GM18519 (cell line): Measurements from ENCODE around the gene AXL.

Source experiments
- ATAC-seq: cut with Tn5 transposase; IDR thresholded peaks from one replicate; pipeline ENCODE4 v1.9.1; 2021; ENCODE audit warnings: mild to moderate bottlenecking, moderate library complexity; ENCODE audit not compliant: unreplicated experiment, low FRiP score

The AXL gene

GRCh38 chr19:41305927-41306793 lies 87.1 kb downstream of the AXL start:
- no peak for ATAC-seq

- no peak for ATAC-seq
These were observed 88.3 kb downstream of the AXL start for GRCh38 chr19:41307090-41307875.

- no peak for ATAC-seq
These were observed 89.0 kb downstream of the AXL start for GRCh38 chr19:41307954-41308449.

GRCh38 chr19:41308450-41309179 lies 89.6 kb downstream of the AXL start:
- ATAC-seq = no peak

GRCh38 chr19:41309180-41310032 lies 90.4 kb downstream of the AXL start:
- no peak for ATAC-seq

- peak; percentile 69 for ATAC-seq
These were observed 91.2 kb downstream of the AXL start, which contains the start of gene CCDC97 for GRCh38 chr19:41310033-41310831. TSS of gene CCDC97 (plus strand) at chr19:41310172. CDS start at chr19:41310311, 139 bp downstream.

GRCh38 chr19:41311072-41311471 lies 92.0 kb downstream of the AXL start:
- ATAC-seq = no peak
